ENCODE measurements around the gene ABHD8. TPM values are rescaled to one million over a fixed set of nuclear protein-coding genes. Genes with fewer than 3 reads are reported as not detected.

The ABHD8 gene
- total and polyA plus RNA-seq, 2 of the 13 experiments (the other 11 are each of a cell fraction or from before 2014, with no cell fraction given): 6.3 to 7.2 TPM

DNA sequence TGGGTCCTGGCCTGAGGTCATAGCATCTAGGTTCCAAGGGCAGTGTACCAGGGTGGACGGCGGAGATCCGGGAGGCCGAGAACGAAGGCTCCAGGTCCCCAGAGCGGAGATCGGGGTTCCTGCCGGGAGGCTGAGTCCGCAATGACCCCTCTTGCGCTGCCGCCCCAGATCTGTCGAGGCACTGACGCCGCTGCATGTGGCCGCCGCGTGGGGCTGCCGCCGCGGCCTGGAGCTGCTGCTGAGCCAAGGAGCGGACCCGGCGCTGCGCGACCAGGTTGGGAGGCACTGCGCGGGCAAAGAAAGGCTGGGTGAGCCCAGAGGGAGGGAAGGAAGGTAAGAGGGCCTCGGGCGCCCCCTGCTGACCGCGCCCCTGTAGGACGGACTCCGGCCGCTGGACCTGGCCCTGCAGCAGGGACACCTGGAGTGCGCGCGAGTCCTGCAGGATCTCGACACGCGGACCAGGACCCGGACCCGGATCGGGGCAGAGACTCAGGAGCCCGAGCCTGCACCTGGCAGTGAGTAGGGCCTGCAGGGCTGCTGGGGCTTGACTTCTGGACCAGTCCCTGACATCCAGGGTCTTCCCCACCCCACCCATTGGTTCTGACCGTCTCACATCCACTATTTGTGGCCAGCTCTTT is 20.6 kb downstream of the ABHD8 start (continued):
- TF ChIP-seq, protein P1, sequence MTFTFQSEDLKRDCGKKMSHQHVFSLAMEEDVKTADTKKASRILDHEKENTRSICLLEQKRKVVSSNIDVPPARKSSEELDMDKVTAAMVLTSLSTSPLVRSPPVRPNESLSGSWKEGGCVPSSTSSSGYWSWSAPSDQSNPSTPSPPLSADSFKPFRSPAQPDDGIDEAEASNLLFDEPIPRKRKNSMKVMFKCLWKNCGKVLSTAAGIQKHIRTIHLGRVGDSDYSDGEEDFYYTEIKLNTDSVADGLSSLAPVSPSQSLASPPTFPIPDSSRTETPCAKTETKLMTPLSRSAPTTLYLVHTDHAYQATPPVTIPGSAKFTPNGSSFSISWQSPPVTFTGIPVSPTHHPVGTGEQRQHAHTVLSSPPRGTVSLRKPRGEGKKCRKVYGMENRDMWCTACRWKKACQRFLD (CRISPR knock-in tag; IDR thresholded peaks at IDR 0.05; ENCODE audit: borderline replicate concordance): no peak; the same call in 1 of the 2 replicates
- TF ChIP-seq, protein P2, sequence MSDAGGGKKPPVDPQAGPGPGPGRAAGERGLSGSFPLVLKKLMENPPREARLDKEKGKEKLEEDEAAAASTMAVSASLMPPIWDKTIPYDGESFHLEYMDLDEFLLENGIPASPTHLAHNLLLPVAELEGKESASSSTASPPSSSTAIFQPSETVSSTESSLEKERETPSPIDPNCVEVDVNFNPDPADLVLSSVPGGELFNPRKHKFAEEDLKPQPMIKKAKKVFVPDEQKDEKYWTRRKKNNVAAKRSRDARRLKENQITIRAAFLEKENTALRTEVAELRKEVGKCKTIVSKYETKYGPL (CRISPR knock-in tag; IDR thresholded peaks at IDR 0.05): no peak
- peak; percentile 15; the same call in 1 of the 2 replicates for TF ChIP-seq HNF4G (IDR thresholded peaks at IDR 0.05; ENCODE audit: borderline replicate concordance, low read depth, low read length)
- TF ChIP-seq HNF4G (CRISPR knock-in tag; IDR thresholded peaks at IDR 0.05; ENCODE audit: borderline replicate concordance, low read depth): no peak
- TF ChIP-seq HIVEP1 (CRISPR knock-in tag; IDR thresholded peaks at IDR 0.05): no peak; the same call in 1 of the 2 replicates
- TF ChIP-seq ZNF282 (IDR thresholded peaks at IDR 0.05; ENCODE audit: partially characterized antibody): no peak
- TF ChIP-seq, protein P3, sequence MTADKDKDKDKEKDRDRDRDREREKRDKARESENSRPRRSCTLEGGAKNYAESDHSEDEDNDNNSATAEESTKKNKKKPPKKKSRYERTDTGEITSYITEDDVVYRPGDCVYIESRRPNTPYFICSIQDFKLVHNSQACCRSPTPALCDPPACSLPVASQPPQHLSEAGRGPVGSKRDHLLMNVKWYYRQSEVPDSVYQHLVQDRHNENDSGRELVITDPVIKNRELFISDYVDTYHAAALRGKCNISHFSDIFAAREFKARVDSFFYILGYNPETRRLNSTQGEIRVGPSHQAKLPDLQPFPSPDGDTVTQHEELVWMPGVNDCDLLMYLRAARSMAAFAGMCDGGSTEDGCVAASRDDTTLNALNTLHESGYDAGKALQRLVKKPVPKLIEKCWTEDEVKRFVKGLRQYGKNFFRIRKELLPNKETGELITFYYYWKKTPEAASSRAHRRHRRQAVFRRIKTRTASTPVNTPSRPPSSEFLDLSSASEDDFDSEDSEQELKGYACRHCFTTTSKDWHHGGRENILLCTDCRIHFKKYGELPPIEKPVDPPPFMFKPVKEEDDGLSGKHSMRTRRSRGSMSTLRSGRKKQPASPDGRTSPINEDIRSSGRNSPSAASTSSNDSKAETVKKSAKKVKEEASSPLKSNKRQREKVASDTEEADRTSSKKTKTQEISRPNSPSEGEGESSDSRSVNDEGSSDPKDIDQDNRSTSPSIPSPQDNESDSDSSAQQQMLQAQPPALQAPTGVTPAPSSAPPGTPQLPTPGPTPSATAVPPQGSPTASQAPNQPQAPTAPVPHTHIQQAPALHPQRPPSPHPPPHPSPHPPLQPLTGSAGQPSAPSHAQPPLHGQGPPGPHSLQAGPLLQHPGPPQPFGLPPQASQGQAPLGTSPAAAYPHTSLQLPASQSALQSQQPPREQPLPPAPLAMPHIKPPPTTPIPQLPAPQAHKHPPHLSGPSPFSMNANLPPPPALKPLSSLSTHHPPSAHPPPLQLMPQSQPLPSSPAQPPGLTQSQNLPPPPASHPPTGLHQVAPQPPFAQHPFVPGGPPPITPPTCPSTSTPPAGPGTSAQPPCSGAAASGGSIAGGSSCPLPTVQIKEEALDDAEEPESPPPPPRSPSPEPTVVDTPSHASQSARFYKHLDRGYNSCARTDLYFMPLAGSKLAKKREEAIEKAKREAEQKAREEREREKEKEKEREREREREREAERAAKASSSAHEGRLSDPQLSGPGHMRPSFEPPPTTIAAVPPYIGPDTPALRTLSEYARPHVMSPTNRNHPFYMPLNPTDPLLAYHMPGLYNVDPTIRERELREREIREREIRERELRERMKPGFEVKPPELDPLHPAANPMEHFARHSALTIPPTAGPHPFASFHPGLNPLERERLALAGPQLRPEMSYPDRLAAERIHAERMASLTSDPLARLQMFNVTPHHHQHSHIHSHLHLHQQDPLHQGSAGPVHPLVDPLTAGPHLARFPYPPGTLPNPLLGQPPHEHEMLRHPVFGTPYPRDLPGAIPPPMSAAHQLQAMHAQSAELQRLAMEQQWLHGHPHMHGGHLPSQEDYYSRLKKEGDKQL (CRISPR knock-in tag; IDR thresholded peaks at IDR 0.05; ENCODE audit: low read depth): no peak
- no peak for TF ChIP-seq ELF4 (CRISPR knock-in tag; IDR thresholded peaks at IDR 0.05; ENCODE audit: borderline replicate concordance)
- TF ChIP-seq ARNT (IDR thresholded peaks at IDR 0.05): no peak
- no peak for TF ChIP-seq ZBTB3 (CRISPR knock-in tag; IDR thresholded peaks at IDR 0.05; ENCODE audit: borderline replicate concordance, low read depth)
- TF ChIP-seq ZNF766 (CRISPR knock-in tag; IDR thresholded peaks at IDR 0.05; ENCODE audit: borderline replicate concordance): no peak
- TF ChIP-seq, protein P4, sequence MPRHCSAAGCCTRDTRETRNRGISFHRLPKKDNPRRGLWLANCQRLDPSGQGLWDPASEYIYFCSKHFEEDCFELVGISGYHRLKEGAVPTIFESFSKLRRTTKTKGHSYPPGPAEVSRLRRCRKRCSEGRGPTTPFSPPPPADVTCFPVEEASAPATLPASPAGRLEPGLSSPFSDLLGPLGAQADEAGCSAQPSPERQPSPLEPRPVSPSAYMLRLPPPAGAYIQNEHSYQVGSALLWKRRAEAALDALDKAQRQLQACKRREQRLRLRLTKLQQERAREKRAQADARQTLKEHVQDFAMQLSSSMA (CRISPR knock-in tag; IDR thresholded peaks at IDR 0.05): no peak; the same call in 1 of the 2 replicates
- peak; percentile 42; the same call in 1 of the 2 replicates for TF ChIP-seq SP4 (CRISPR knock-in tag; IDR thresholded peaks at IDR 0.05)
- TF ChIP-seq RAD21 (CRISPR knock-in tag; IDR thresholded peaks at IDR 0.05): peak; percentile 98
- TF ChIP-seq RBFOX2 (IDR thresholded peaks at IDR 0.05; ENCODE audit: low read depth, low read length): peak; percentile 38; the same call in 1 of the 2 replicates
- TF ChIP-seq ZNF792 (CRISPR knock-in tag; IDR thresholded peaks at IDR 0.05): no peak
- TF ChIP-seq SATB2 (CRISPR knock-in tag; IDR thresholded peaks at IDR 0.05): no peak
- no peak for TF ChIP-seq POLR2A (IDR thresholded peaks at IDR 0.05; ENCODE audit: insufficient read depth in 1 of 2, low read depth in 2 of 2, low read length in 2 of 2)
- TF ChIP-seq, protein P5, sequence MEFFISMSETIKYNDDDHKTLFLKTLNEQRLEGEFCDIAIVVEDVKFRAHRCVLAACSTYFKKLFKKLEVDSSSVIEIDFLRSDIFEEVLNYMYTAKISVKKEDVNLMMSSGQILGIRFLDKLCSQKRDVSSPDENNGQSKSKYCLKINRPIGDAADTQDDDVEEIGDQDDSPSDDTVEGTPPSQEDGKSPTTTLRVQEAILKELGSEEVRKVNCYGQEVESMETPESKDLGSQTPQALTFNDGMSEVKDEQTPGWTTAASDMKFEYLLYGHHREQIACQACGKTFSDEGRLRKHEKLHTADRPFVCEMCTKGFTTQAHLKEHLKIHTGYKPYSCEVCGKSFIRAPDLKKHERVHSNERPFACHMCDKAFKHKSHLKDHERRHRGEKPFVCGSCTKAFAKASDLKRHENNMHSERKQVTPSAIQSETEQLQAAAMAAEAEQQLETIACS (CRISPR knock-in tag; IDR thresholded peaks at IDR 0.05): peak; percentile 50; the same call in 1 of the 2 replicates
- no peak for TF ChIP-seq RELA (CRISPR knock-in tag; IDR thresholded peaks at IDR 0.05)
- no peak for TF ChIP-seq HOXA7 (CRISPR knock-in tag; IDR thresholded peaks at IDR 0.05)
- no peak for TF ChIP-seq SYNCRIP (IDR thresholded peaks at IDR 0.05; ENCODE audit: insufficient read depth, low read depth, low read length)
